H1 (cell line): ENCODE data around the gene HLA-DPB1. TPM values are rescaled to one million over a fixed set of nuclear protein-coding genes. Genes with fewer than 3 reads are reported as not detected.
A peak's percentile ranks its signal among the peaks of the same experiment; 100 is the strongest.

ENCODE experiments used
- CTCF ChIA-PET: fragments of 300-600 bp; sonication (Branson Sonifier 250); formaldehyde crosslinking; loops from one replicate; lab custom pipeline; 2021; ENCODE audit not compliant: partially characterized antibody; lab: Charles Lee
- POLR2A ChIA-PET: fragments of 300-600 bp; sonication (Branson Sonifier 250); formaldehyde crosslinking; loops from one replicate; lab custom pipeline; 2021; ENCODE audit warnings: inconsistent platforms; ENCODE audit not compliant: partially characterized antibody; lab: Charles Lee
- DNase-seq, 2 experiments: peaks; one replicate each; pipeline versions ENCODE4 v3.0.0 to v3.0.0-alpha.2; 2010 to 2022; ENCODE audit warnings: low spot score in 2 of 2, low read depth in 1 of 2, mixed read lengths in 1 of 2
- FAIRE-seq: peaks from 2 replicates; lab custom pipeline; 2011; peaks lifted over from hg19 to GRCh38; lab: Jason Lieb, UNC
- H2AFZ ChIP-seq: 2 replicates; pipeline ENCODE4 v1.8.1; 2012; ENCODE audit warnings: low read length, inconsistent platforms
- H2AK5ac ChIP-seq: 2 replicates; pipeline ENCODE4 v1.6.1; 2013; ENCODE audit warnings: low read depth, low read length
- H2BK120ac ChIP-seq: replicated peaks from 2 replicates; pipeline ENCODE3; 2013; ENCODE audit warnings: low read depth, low read length, inconsistent platforms
- H2BK12ac ChIP-seq: 2 replicates; pipeline ENCODE4 v1.6.1; 2013; ENCODE audit warnings: low read depth, low read length
- H2BK15ac ChIP-seq: 2 replicates; pipeline ENCODE4 v1.6.1; 2013; ENCODE audit warnings: low read length
- H2BK20ac ChIP-seq: 2 replicates; pipeline ENCODE4 v1.6.1; 2013; ENCODE audit warnings: low read length
- H2BK5ac ChIP-seq: 2 replicates; pipeline ENCODE4 v1.6.1; 2013; ENCODE audit warnings: low read depth, low read length
- H3K14ac ChIP-seq: 2 replicates; pipeline ENCODE4 v1.6.1; 2013; ENCODE audit warnings: inconsistent platforms; ENCODE audit not compliant: insufficient read length
- H3K18ac ChIP-seq: 2 replicates; pipeline ENCODE4 v1.6.1; 2013; ENCODE audit warnings: low read length; ENCODE audit errors: extremely low read depth
- H3K23ac ChIP-seq: 2 replicates; pipeline ENCODE4 v1.6.1; 2013; ENCODE audit warnings: inconsistent platforms; ENCODE audit not compliant: insufficient read length
- H3K23me2 ChIP-seq: 2 replicates; pipeline ENCODE4 v1.6.1; 2013; ENCODE audit warnings: low read depth, low read length
- H3K27ac ChIP-seq: 2 replicates; pipeline ENCODE4 v1.6.1; 2011; ENCODE audit warnings: low read depth, low read length, inconsistent platforms
- H3K27me3 ChIP-seq, 4 experiments: replicated peaks in 1 of 4; 1 replicate in 1 of 4; 2 replicates in 3 of 4; pipeline versions ENCODE4 v1.6.1 to v1.8.1; 2011 to 2013; ENCODE audit warnings: low read length in 3 of 4, mild to moderate bottlenecking in 3 of 4, inconsistent platforms in 2 of 4, mixed read lengths in 2 of 4, moderate library complexity in 1 of 4; ENCODE audit not compliant: control insufficient read depth in 3 of 4, insufficient read depth in 3 of 4; ENCODE audit errors: extremely low read depth in 1 of 4
- H3K36me3 ChIP-seq, 4 experiments: 2 replicates each; pipeline versions ENCODE4 v1.6.1 to v1.8.1; 2011 to 2013; ENCODE audit warnings: mild to moderate bottlenecking in 4 of 4, low read length in 3 of 4, moderate library complexity in 2 of 4, control low read depth in 1 of 4, inconsistent platforms in 1 of 4; ENCODE audit not compliant: insufficient read depth in 4 of 4, control insufficient read depth in 2 of 4
- H3K4ac ChIP-seq: replicated peaks from 2 replicates; pipeline ENCODE3; 2013; ENCODE audit warnings: low read length, low read depth, mixed read lengths, inconsistent platforms; ENCODE audit not compliant: insufficient read length
- H3K4me1 ChIP-seq, 4 experiments: replicated peaks in 1 of 4; 1 replicate in 1 of 4; 2 replicates in 3 of 4; pipeline versions ENCODE4 v1.6.1 to v1.8.1; 2011 to 2013; ENCODE audit warnings: low read length in 3 of 4, inconsistent platforms in 2 of 4, mixed read lengths in 1 of 4; ENCODE audit not compliant: insufficient read depth in 4 of 4, control insufficient read depth in 3 of 4
- H3K4me2 ChIP-seq, 2 experiments: 2 replicates each; pipeline versions ENCODE4 v1.6.1 to v1.8.1; 2011 to 2013; ENCODE audit warnings: low read depth in 2 of 2, low read length in 2 of 2, control low read depth in 1 of 2, inconsistent platforms in 1 of 2, mild to moderate bottlenecking in 1 of 2; ENCODE audit not compliant: insufficient read depth in 1 of 2
- H3K4me3 ChIP-seq, 4 experiments: fragments of 200-600, 300-600 bp in 1 of 4; sonication (generic), shearing (Covaris generic), sonication (Bioruptor Twin) in 1 of 4; 2 replicates each; pipeline versions ENCODE4 v1.5.1 to v1.8.1; 2011 to 2016; ENCODE audit warnings: low read length in 4 of 4, low read depth in 3 of 4, control low read depth in 2 of 4, inconsistent platforms in 2 of 4, mild to moderate bottlenecking in 2 of 4, mixed read lengths in 1 of 4, moderate library complexity in 1 of 4; ENCODE audit not compliant: insufficient read depth in 2 of 4; ENCODE audit errors: extremely low read depth in 1 of 4
- H3K56ac ChIP-seq: replicated peaks from 2 replicates; pipeline ENCODE3; 2013; ENCODE audit warnings: low read depth, mild to moderate bottlenecking, mixed read lengths, low read length, inconsistent platforms; ENCODE audit not compliant: insufficient read length
- H3K79me1 ChIP-seq: 2 replicates; pipeline ENCODE4 v1.6.1; 2013; ENCODE audit warnings: low read depth, low read length, control low read depth
- H3K79me2 ChIP-seq, 2 experiments: 2 replicates each; pipeline versions ENCODE4 v1.6.1 to v1.8.1; 2012 to 2013; ENCODE audit warnings: low read length in 2 of 2, mild to moderate bottlenecking in 2 of 2, inconsistent platforms in 1 of 2; ENCODE audit not compliant: insufficient read depth in 2 of 2, control insufficient read depth in 1 of 2
- H3K9ac ChIP-seq, 4 experiments: replicated peaks in 1 of 4; 1 replicate in 1 of 4; 2 replicates in 3 of 4; pipeline versions ENCODE4 v1.6.1 to v1.8.1; 2011 to 2013; ENCODE audit warnings: low read depth in 3 of 4, low read length in 3 of 4, control low read depth in 2 of 4, mild to moderate bottlenecking in 2 of 4, moderate library complexity in 2 of 4, inconsistent platforms in 1 of 4; ENCODE audit errors: extremely low read depth in 1 of 4
- H3K9me3 ChIP-seq, 2 experiments: 2 replicates each; pipeline versions ENCODE4 v1.6.1 to v1.8.1; 2012 to 2013; ENCODE audit warnings: mild to moderate bottlenecking in 2 of 2, moderate library complexity in 2 of 2, control low read depth in 1 of 2, inconsistent platforms in 1 of 2, low read depth in 1 of 2, low read length in 1 of 2, mixed read lengths in 1 of 2; ENCODE audit not compliant: insufficient read depth in 2 of 2
- H4K20me1 ChIP-seq, 2 experiments: replicated peaks in 1 of 2; 2 replicates each; pipeline versions ENCODE3 to v1.8.1; 2011 to 2013; ENCODE audit warnings: inconsistent platforms in 2 of 2, low read length in 2 of 2, mild to moderate bottlenecking in 1 of 2; ENCODE audit not compliant: insufficient read depth in 2 of 2, control insufficient read depth in 1 of 2
- H4K5ac ChIP-seq: 2 replicates; pipeline ENCODE4 v1.6.1; 2013; ENCODE audit warnings: low read length, low read depth, mixed read lengths, inconsistent platforms; ENCODE audit not compliant: insufficient read length
- H4K8ac ChIP-seq: 2 replicates; pipeline ENCODE4 v1.8.0; 2013; ENCODE audit warnings: mild to moderate bottlenecking, moderate library complexity, low read length, inconsistent platforms; ENCODE audit not compliant: insufficient read depth; ENCODE audit errors: extremely low read depth
- H4K91ac ChIP-seq: replicated peaks from 2 replicates; pipeline ENCODE3; 2013; ENCODE audit warnings: low read length, mixed read lengths, inconsistent platforms; ENCODE audit not compliant: insufficient read length
- CREB1 ChIP-seq: IDR thresholded peaks from 2 replicates; pipeline ENCODE4 v1.6.1; 2012; ENCODE audit warnings: inconsistent platforms
- JUND ChIP-seq: IDR thresholded peaks from 2 replicates; pipeline ENCODE4 v1.6.1; 2011; ENCODE audit warnings: mild to moderate bottlenecking, improper control_type of control experiment, low read length
- RFX5 ChIP-seq: IDR thresholded peaks from 2 replicates; pipeline ENCODE4 v1.6.1; 2011; ENCODE audit warnings: low read depth, low read length, improper control_type of control experiment, borderline replicate concordance
- WGBS, 2 experiments: shearing (Covaris generic) in 1 of 2; methylation state at CpG; one replicate each; pipeline versions ENCODE4 v1.1.6 to v1.1.7; 2013 to 2015; ENCODE audit warnings: low lambda C conversion rate in 2 of 2, mixed read lengths in 2 of 2, inconsistent platforms in 1 of 2, low coverage in 1 of 2, missing lambda C conversion rate in 1 of 2; ENCODE audit not compliant: insufficient replicate concordance in 2 of 2, insufficient coverage in 1 of 2, insufficient read length in 1 of 2; ENCODE audit errors: extremely low coverage in 1 of 2, missing lambda C conversion rate in 1 of 2; 5-methylcytosine and 5-hydroxymethylcytosine counted together
- long read RNA-seq, 2 experiments: library from RNA in 1 of 2; library from capped mRNA in 1 of 2; stranded (forward); transcript quantifications; one replicate each; pipeline ENCODE4 v2.0.0, GENCODE V29; 2021; ENCODE audit warnings: inconsistent platforms in 1 of 2
- polyA minus RNA-seq, 3 experiments: library from RNA; depleted of rRNA, polyadenylated mRNA; stranded (reverse); fragments of >200 nt; gene quantifications; 1 replicate in 2 of 3; 2 replicates in 1 of 3; pipeline ENCODE4 v1.2.3, GENCODE V29; 2011
- polyA plus RNA-seq, 7 experiments: library from polyadenylated mRNA; depleted of rRNA in 3 of 7; stranded (reverse) in 5 of 7; unstranded in 2 of 7; fragments of >200 nt in 5 of 7; fragments of 200-250 nt in 2 of 7; gene quantifications; 1 replicate in 5 of 7; 2 replicates in 1 of 7; 4 replicates in 1 of 7; pipeline versions ENCODE4 v1.2.1 to v1.2.3, GENCODE V29; 2011 to 2013; ENCODE audit warnings: missing spikeins in 2 of 7, mixed read lengths in 2 of 7
- total RNA-seq: library from RNA; stranded (reverse); fragmentation: NEBNext Ultra II Directional; extraction: Animal tissue kit (Norgen Biotek cat#: 25700); gene quantifications from 2 replicates; pipeline ENCODE4 v1.2.1, GENCODE V29; 2021

The HLA-DPB1 gene
- 32.3 and 37.8 TPM in 2 replicates for total RNA-seq
- 58.8 and 62.8 TPM in 2 replicates for polyA plus RNA-seq (2011; rRNA removed)
- polyA plus RNA-seq (2011; cell fraction: cytosol; rRNA removed) = 81.9 TPM
- 41.7 TPM for polyA plus RNA-seq (2011; cell fraction: nucleus; rRNA removed)
- 46.1 to 60.1 TPM (median 55.5 TPM) in 4 replicates for polyA plus RNA-seq (2012, experiment 1 of 2)
- polyA plus RNA-seq (2012, experiment 2 of 2) = 46.2 TPM
- 35.2 TPM for polyA plus RNA-seq (2013, experiment 1 of 2)
- polyA plus RNA-seq (2013, experiment 2 of 2) = 34.9 TPM
- polyA minus RNA-seq (2011; rRNA and poly(A)+ RNA removed) = 32.8 and 39.3 TPM in 2 replicates
- 15.7 TPM for polyA minus RNA-seq (2011; cell fraction: cytosol; rRNA and poly(A)+ RNA removed)
- 13.9 TPM for polyA minus RNA-seq (2011; cell fraction: nucleus; rRNA and poly(A)+ RNA removed)
- long read RNA-seq, experiment 1, partial matches to known transcripts = 22 of 31 reads
- long read RNA-seq, experiment 1, other reads (novel, unspliced or antisense) = 9 of 31 reads
- long read RNA-seq, experiment 2, partial matches to known transcripts = 29 of 57 reads
- long read RNA-seq, experiment 2, other reads (novel, unspliced or antisense) = 28 of 57 reads

DNA sequence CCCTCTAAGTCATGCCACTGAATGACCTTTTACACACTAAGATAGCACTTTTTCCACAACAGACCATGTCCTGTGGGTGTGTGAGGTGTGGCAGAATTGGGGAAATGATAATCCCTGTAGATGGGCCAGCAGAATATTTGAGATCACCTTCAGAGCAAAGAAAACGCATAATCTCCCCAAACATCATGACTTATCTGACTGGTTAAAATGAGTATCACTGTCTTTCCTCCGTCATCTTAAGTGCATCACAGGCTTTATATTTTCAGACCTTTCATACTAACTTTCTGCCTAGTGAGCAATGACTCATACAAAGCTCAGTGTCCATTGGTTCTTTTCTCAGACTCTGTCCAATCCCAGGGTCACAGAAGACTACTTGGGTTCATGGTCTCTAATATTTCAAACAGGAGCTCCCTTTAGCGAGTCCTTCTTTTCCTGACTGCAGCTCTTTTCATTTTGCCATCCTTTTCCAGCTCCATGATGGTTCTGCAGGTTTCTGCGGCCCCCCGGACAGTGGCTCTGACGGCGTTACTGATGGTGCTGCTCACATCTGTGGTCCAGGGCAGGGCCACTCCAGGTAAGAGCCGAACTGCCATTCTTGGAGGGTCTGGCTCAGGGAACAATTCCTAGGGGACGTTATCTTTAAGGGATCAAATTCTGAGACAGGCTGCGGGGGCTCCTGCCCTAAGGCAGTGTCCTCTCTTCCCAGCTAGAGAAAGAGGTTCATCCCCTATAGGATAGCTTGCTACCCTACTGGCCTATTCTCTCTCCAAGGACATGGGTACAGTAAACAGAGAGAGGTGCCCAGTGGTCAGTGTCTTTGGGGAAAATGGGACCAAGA lies at the start of gene HLA-DPB1:
HLA-DPB1 (plus strand) TSS at position 423 of the 838 bp plus-strand sequence; CDS start at position 475, 52 bp downstream.
- peaks cover 4% of the 10 kb centered on the region; the same call in 1 of the 2 replicates for H3K23me2 ChIP-seq
- no peak within 1 kb of the TSS; the same call in 1 of the 2 replicates for H2AFZ ChIP-seq
- no peak for DNase-seq
- no peak within 1 kb of the TSS for H3K4me2 ChIP-seq
- H3K56ac ChIP-seq = no peak within 1 kb of the TSS
- H4K8ac ChIP-seq = no peak within 1 kb of the TSS
- no peak within 1 kb of the TSS for H2BK5ac ChIP-seq
- POLR2A ChIA-PET = interaction anchor here (0.8 to 1.0 kb wide), 2 partner anchors 68 to 74 kb away, joined by 3 read pairs; no protein-coding TSS in a partner anchor
- CTCF ChIA-PET = interaction anchor here (0.7 to 2.7 kb wide), 8 partner anchors 9 to 122 kb away, joined by 3 to 12 read pairs (median 4); no protein-coding TSS in a partner anchor
- H3K4me3 ChIP-seq = no peak within 1 kb of the TSS
- H3K23ac ChIP-seq = no peak within 1 kb of the TSS
- no peaks in the 10 kb centered on the region for H3K36me3 ChIP-seq
- no peak within 1 kb of the TSS for H3K14ac ChIP-seq
- no peak within 1 kb of the TSS for H3K4ac ChIP-seq
- no peaks in the 10 kb centered on the region for H3K9me3 ChIP-seq
- no peaks in the 10 kb centered on the region for H3K79me1 ChIP-seq
- TF ChIP-seq RFX5 (peak; percentile 95), CREB1 (peak; percentile 65), JUND (no peak)
- H3K79me2 ChIP-seq = no peaks in the 10 kb centered on the region
- no peak within 1 kb of the TSS for H2BK12ac ChIP-seq
- 0 out of 2 replicates have a peak within 1 kb of the TSS, but pooled peaks have one; percentile 53 for H2BK15ac ChIP-seq
- no peak within 1 kb of the TSS for H2BK20ac ChIP-seq
- no peak within 1 kb of the TSS for H4K5ac ChIP-seq
- H3K4me1 ChIP-seq = peaks cover 0 to 2% (median 0%) of the 10 kb centered on the region in 4 experiments; a peak in 2 of 7 replicates
- H3K27me3 ChIP-seq = 0 out of 7 replicates have a peak, but pooled peaks cover 0 to under 1% (median 0%) of the 10 kb centered on the region in 4 experiments
- H3K27ac ChIP-seq = no peak within 1 kb of the TSS
- 87% methylated on average over 10 of the region's 10 CpGs; no CpG with 5 or more reads in 1 of the 2 experiments for WGBS, 2 experiments
- no peak for FAIRE-seq
- no peak within 1 kb of the TSS for H2AK5ac ChIP-seq
- H4K20me1 ChIP-seq = no peaks in the 10 kb centered on the region
- no peak within 1 kb of the TSS for H4K91ac ChIP-seq
- H2BK120ac ChIP-seq = no peak within 1 kb of the TSS
- no peak within 1 kb of the TSS for H3K18ac ChIP-seq
- no peak within 1 kb of the TSS for H3K9ac ChIP-seq
